GM18502 (cell line): Measurements from ENCODE around the gene PRUNE2.
"Not testable (repeated sequence)": the region's sequence is repeated elsewhere in the genome, so short reads cannot be mapped to it uniquely, and the experiment has no call there.

ENCODE experiments used
- ATAC-seq: cut with Tn5 transposase; IDR thresholded peaks from one replicate; pipeline ENCODE4 v1.9.1; 2021; ENCODE audit warnings: mild to moderate bottlenecking; ENCODE audit not compliant: unreplicated experiment, poor library complexity

Gene PRUNE2

DNA sequence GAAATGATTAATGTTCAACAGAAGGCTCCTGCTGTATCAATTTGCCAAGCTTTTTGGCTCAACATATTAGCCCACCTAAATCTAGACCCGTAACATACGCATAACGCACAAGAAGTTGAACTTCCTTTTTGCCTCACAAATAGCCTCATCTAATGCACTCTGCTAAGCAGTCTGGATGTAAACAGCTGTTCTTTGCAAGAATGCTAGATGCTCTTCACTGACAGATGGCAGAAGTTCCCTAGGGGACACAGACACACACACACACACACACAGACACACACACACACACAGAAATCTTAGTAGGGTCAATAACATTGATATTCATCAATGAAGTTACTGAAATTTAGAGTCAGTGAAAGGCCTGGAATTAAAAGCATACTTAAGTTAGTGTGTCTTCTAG is 154.9 kb downstream of the PRUNE2 start:
- no peak for ATAC-seq

- no peak for ATAC-seq
Measured at GRCh38 chr9:76744336-76744735, 161.6 kb downstream of the PRUNE2 start.

- ATAC-seq: no peak
Measured at GRCh38 chr9:76743931-76744330, 162.0 kb downstream of the PRUNE2 start.

DNA sequence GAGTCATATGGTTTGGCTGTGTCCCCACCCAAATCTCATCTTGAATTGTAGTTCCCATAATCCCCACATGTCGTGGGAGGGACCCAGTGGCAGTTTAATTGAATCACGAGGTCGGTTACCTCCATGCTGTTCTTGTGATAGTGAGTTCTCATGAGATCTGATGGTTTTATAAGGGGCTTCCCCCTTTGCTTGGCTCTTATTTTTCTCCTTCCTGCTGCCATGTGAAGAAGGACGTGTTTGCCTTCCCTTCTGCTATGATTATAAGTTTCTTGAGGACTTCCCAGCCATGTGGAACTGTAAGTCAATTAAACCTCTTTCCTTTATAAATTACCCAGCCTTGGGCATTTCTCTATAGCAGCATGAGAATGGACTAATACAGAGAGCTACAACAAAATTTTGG is 163.0 kb downstream of the PRUNE2 start:
- not testable (repeated sequence) for ATAC-seq

GRCh38 chr9:76741524-76741923 is 164.4 kb downstream of the PRUNE2 start:
- no peak for ATAC-seq

- no peak for ATAC-seq
Measured at GRCh38 chr9:76738402-76738801, 167.5 kb downstream of the PRUNE2 start.

GRCh38 chr9:76737154-76737902 is 168.6 kb downstream of the PRUNE2 start:
- ATAC-seq: no peak

DNA sequence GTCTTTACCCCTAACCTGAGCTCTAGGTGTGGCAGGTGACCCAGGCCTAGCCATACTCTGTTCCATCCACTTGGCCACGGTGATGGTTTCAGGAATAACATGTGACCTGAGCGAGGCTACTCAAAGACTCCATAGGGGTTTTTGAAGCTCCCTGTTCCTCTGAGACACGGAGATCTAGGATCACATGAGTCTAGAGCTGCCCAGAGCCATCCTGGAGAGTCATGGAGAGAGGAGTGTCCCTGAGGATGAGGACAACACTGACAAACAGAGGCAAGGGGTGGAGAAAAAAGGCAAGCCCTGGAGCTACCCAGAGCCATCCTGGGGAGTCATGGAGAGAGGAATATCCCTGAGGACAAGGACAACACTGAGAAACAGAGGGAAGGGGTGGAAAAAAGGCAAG is 171.2 kb downstream of the PRUNE2 start:
- ATAC-seq: no peak

DNA sequence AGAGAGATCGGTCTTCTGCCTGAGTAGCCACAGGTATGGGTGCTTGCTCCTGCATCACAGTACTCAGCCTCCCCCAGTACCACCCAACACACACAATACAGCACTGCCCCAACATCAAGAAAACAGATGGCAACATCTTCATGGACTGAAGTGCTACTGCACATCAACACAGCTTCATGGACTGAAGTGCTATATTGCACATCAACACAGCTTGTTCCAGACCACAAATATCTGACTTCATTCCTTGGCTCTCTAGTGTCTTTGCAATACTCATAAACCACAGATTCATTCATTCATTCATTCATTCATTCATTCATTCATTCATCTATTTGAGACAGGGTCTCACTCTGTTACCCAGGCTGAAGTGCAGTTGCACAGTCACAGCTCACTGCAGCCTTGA is 172.8 kb downstream of the PRUNE2 start:
- ATAC-seq: no peak

DNA sequence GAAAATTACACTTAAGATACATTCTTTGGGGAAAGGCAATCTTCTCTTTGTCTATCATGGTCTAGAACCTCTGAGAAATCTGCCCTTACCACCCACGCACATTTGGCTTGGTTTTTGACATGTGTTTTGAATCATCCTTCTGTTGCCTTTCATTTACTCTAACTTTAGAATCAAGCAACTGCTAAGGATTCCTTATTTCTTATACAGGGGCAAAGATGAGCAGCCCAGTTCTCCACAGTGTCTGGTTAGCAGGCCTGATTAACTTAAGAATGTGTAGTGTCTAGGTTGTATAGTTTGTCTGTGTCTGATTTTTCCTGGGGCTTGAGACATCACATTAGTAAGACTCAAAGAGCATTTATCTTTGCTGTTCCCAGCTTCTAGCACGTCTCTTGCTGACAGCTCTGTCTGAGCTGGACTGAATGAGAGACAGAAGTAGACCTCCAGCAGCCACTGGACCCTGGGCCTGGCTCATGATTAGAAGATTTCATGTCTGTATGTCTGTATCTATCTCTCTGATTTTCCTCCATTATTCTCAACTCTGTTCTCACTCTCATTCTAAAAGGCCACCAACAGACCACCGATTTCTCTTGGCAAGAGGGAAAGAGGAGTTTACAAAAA is 173.5 kb downstream of the PRUNE2 start:
- ATAC-seq: no peak

- no peak for ATAC-seq
Measured at GRCh38 chr9:76730801-76731200, 175.1 kb downstream of the PRUNE2 start.

- no peak for ATAC-seq
Measured at GRCh38 chr9:76729980-76730737, 175.8 kb downstream of the PRUNE2 start.

DNA sequence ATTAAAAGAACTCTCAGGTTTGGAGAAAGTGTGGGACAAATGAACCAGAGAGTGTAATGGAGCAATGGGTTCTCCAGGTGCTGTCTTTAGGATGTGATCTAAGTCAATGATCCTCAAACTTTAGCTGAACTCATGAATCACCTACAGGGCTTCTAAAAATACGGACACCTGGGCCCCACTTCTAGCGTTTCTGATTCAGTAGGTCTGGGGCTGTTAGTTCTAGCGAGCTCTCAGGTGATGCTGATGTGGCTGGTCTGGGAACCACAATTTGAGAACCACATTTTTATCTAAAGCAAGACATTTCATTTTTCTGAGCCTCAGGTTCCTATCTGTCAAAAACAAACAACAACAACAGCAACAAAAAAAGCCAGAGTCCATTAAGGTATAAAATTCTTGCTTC is 176.8 kb downstream of the PRUNE2 start:
- ATAC-seq: no peak

GRCh38 chr9:76725885-76726284 is 180.0 kb downstream of the PRUNE2 start:
- no peak for ATAC-seq

GRCh38 chr9:76725011-76725546 is 180.8 kb downstream of the PRUNE2 start:
- no peak for ATAC-seq

DNA sequence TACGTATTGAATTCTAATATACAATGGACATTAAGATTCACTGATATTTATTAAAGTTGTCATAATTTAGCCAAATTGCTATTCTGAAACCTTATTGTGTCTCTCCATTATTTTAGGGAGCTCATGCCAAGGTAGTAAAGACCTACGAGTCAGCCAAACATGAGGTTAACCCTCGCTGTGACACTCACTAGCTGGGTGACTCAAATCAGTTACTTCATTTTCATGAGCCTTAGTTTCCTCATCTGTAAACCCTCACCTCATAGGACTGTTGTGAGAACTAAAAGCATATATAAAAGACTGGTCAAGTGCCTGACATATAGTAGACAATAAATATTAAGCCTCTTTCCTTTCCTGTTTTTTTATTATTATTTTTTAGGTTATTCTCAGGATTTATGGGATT is 185.7 kb downstream of the PRUNE2 start:
- ATAC-seq: no peak

DNA sequence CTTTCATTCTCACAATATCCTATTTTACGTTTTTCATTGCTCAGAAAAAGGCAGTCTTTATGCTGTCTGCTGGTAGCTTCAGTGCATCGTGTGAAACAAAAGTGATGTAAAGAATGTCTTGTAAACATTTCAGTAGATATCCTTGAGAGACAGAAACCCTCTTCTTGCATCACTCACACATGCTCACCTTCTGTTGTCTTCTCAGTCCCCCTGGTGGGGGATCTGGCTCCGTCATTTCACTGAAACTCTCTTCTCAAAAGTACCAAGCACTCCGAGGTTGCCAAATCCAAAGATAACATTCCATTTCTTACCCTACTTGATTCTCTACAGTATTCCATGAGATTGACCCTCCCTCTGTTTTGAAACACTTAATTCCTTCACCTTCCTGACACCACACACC is 187.7 kb downstream of the PRUNE2 start:
- ATAC-seq: no peak

GRCh38 chr9:76717613-76718012 is 188.3 kb downstream of the PRUNE2 start:
- ATAC-seq: no peak

- ATAC-seq: no peak
Measured at GRCh38 chr9:76717176-76717575, 188.7 kb downstream of the PRUNE2 start.

GRCh38 chr9:76716085-76716672 is 189.7 kb downstream of the PRUNE2 start:
- no peak for ATAC-seq

GRCh38 chr9:76713381-76713780 is 192.5 kb downstream of the PRUNE2 start:
- ATAC-seq: no peak
